Fibroblast of peridontal ligament (primary cell): Measurements from ENCODE around the gene LRIG3.
"Not testable (repeated sequence)": the region's sequence is repeated elsewhere in the genome, so short reads cannot be mapped to it uniquely, and the experiment has no call there.

Experiments
- DNase-seq: peaks from one replicate; pipeline ENCODE4 v3.0.0-alpha.2; 2010; ENCODE audit errors: extremely low read depth

LRIG3 gene

GRCh38 chr12:58860056-58860787 is 60.1 kb downstream of the LRIG3 start:
- no peak for DNase-seq

GRCh38 chr12:58858030-58858429 is 62.3 kb downstream of the LRIG3 start:
- no peak for DNase-seq

GRCh38 chr12:58857206-58857605 is 63.1 kb downstream of the LRIG3 start:
- not testable (repeated sequence) for DNase-seq

GRCh38 chr12:58855630-58856029 is 64.7 kb downstream of the LRIG3 start:
- DNase-seq, result not testable (repeated sequence)

- DNase-seq, result peak; percentile 69
These were observed 69.5 kb downstream of the LRIG3 start for GRCh38 chr12:58850826-58851225.

- DNase-seq, result no peak
These were observed 72.3 kb downstream of the LRIG3 start for GRCh38 chr12:58847901-58848600.

- no peak for DNase-seq
These were observed 76.1 kb downstream of the LRIG3 start for GRCh38 chr12:58844161-58844560.

- DNase-seq, result no peak
These were observed 79.1 kb downstream of the LRIG3 start for GRCh38 chr12:58841058-58841798.

- DNase-seq, result peak; percentile 22
These were observed 86.5 kb downstream of the LRIG3 start for GRCh38 chr12:58833853-58834252.

GRCh38 chr12:58832920-58833319 is 87.4 kb downstream of the LRIG3 start:
- no peak for DNase-seq
